GM19035 (cell line): ENCODE data around the gene DHX30.
"Not testable (repeated sequence)": the region's sequence is repeated elsewhere in the genome, so short reads cannot be mapped to it uniquely, and the experiment has no call there.

Experiments
- ATAC-seq: cut with Tn5 transposase; IDR thresholded peaks from one replicate; pipeline ENCODE4 v1.9.1; 2021; ENCODE audit not compliant: unreplicated experiment

Gene DHX30

GRCh38 chr3:47877290-47877689, 74.4 kb downstream of the DHX30 start:
- no peak for ATAC-seq

DNA sequence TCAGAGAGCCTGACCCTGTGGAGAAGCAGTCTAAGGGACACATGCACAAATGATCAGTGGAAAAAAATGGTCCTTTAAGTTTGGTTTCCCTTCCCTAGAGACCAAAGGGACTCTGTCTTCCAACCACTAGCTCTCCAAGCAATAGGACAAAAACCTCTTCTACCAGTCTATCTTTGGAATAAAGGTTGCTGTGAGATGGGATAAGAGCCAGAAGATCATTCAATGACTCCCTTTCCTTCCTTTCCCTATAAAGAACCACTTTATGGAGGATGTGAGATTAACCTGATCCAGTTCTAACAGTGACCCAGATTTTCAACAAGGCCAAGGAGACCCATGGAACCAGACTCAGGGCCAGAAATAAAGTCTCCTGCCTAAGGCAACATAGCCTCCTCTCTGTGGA, 74.8 kb downstream of the DHX30 start:
- no peak for ATAC-seq

GRCh38 chr3:47882338-47882737, 79.4 kb downstream of the DHX30 start:
- ATAC-seq = no peak

DNA sequence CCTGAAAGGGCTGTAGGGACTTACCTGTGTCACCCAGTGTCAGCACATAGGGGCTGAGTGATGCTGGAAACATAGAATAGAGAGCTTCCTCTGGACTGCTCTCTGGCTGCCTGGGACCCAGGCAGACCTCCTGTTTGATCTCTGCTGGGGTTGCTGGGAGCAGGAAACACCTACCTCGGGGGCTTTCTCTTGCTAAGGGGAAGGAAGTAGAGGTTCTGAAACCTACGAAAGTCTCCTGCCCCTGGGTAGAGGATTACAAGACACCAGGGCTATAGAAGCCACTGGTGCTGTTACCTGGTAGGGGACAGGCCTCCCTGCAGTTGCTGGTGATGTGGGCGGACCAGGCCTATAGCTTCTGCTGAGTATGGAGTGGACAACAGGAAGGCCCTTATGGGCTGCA, 81.7 kb downstream of the DHX30 start:
- ATAC-seq = no peak

- no peak for ATAC-seq
Observed at GRCh38 chr3:47885168-47885567, 82.2 kb downstream of the DHX30 start.

DNA sequence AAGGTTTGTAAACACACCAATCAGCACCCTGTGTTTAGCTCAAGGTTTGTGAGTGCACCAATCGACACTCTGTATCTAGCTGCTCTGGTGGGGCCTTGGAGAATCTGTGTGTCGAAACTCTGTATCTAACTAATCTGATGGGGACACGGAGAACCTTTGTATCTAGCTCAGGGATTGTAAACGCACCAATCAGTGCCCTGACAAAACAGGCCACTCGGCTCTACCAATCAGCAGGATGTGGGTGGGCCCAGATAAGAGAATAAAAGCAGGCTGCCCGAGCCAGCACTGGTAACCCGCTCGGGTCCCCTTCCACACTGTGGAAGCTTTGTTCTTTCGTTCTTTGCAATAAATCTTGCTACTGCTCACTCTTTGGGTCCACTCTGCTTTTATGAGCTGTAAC, 85.1 kb downstream of the DHX30 start:
- ATAC-seq = not testable (repeated sequence)

- ATAC-seq = no peak
Observed at GRCh38 chr3:47888986-47889757, 86.2 kb downstream of the DHX30 start.

- no peak for ATAC-seq
Observed at GRCh38 chr3:47890126-47890827, 87.3 kb downstream of the DHX30 start.

DNA sequence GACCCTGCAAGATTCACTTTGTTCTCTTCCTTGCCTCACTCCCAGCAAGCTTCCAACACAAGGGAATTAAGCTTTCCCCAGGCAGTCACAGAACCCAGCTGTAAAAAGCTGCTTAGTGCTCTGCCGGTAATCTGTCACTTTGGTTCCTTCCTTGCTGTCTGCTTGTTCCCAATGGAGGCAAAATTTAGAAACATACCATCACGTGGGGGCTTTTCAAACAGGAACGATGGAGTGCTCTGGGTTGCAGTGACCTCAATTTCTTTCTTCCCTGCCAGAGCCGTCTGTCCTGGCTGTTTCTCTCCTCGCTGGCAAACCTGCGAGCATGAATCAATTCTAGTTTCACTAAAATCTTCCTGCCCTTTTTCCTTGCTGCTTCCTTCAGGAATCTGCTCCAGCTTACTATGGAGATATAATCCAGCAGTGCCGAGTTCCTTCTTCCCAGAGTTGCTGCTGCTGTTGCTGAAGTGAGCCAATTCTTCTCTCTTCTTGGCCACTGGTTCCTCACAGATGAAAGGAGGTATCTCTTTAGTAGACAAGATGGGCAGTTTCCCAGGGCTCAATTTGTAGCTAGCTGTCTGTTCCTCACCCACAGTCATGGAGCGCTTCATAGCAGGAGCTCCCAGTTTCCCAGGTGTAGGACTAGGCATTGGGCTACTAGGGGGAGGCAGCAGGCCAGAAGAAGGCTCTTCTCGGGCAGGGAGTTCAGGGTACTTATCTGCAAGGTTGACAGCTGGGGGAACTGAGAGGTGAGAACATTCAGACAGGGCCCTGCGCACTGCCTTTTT, 88.1 kb downstream of the DHX30 start:
- no peak for ATAC-seq

DNA sequence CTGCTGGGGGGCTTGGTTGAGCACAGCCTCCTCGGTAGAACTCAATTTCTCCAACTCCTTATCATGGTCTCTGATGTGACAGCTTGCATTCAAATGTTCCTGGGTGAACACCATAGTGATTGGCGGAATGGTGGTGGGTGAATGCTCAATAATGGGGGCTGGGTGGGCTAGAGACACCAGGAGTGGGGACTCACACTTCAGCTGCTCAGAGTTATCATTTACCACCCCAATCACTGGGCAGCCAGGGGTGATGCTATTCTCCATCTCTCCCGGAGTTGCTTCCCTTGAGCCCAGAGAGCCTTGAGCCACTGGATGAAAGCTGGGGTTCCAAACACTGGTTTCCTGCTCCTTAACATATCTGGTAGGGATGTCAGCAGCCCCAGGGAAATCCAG, 88.7 kb downstream of the DHX30 start:
- no peak for ATAC-seq

DNA sequence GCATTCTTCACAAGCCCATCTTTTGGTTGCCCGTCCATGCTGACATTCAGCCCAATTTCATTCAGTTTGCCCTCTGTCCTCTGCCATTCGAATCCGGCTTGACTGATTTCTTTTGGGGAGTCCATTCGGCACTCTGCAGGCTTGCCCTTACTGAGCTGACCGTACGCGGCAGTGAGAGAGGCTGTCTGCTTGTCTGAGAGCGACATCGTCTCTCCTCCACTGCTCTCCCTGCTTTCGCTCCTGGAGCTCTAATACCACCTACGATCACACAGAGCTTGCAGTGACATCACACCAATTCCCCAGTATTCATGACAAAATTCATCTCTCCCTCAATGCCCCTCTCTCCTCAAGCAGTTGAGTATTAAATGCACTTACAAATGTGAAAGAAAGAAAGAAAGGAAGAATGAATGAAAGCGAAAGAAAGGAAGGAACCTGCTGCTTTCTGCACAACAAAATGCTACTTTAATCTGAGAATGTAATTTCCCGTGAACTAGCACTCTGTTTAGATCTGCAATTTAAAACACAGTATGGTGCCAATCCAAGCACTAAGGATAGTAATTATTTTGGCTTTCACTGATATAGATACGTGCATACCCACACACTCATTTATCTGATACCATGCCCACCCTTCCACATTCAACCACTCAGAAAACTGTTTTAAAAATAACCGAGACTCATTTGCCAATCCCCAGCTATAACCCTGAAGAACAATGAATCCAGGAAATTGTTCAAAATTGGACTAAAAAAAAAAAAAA, 89.5 kb downstream of the DHX30 start:
- ATAC-seq = no peak

- no peak for ATAC-seq
Observed at GRCh38 chr3:47895241-47895640, 92.3 kb downstream of the DHX30 start.

DNA sequence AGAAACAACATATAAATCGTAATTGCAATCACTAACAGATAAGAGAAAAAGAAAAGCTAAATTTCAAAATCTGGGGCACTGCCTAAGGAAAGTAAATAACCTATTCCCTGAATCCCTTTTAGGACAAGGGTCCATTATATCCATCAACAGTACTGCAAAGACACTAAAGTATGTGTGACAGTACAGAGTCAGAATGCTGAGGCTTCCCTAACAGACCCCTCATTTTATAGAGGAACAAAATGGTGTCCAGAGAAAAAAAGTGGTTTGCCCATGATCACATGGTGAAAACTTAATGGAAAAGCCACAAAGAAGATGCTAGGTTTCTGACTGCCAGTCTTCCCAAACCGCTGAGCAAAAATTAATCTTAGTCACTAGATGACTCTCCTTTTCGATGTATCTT, 93.8 kb downstream of the DHX30 start:
- ATAC-seq = no peak

DNA sequence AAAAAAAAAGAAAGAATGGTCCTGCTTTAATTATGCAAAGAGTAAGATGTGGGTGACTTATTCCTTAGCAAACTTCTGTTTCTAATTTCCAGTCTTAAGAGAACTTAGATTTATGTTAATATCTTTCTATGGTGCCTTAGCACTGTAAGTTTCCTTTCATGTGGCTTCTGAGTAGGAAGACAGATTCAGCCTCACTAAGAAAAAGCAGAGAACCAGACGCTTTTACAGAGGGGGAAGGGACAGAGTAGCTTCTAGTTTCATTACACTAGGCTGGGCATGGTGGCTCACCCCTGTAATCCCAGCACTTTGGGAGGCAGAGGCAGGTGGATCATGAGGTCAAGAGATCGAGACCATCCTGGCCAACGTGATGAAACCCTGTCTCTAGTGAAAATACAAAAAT, 95.0 kb downstream of the DHX30 start:
- ATAC-seq = no peak

GRCh38 chr3:47899495-47900108, 96.7 kb downstream of the DHX30 start:
- ATAC-seq = no peak
